ENCODE results near the gene CASZ1.

CASZ1 gene

GRCh38 chr1:10690484-10690883 is 106.0 kb downstream of the CASZ1 start:
- no peaks in the 10 kb centered on the region for H3K4me1 ChIP-seq (ENCODE audit: control insufficient read depth, insufficient read depth, low read length)
- H3K4me3 ChIP-seq (ENCODE audit: low read depth, low read length) = no peak overlapping the region
- H3K9ac ChIP-seq (ENCODE audit: low read depth, low read length) = no peak overlapping the region
- no peaks in the 10 kb centered on the region for H3K36me3 ChIP-seq (ENCODE audit: control insufficient read depth, insufficient read depth, low read length)
- no peaks in the 10 kb centered on the region for H3K9me3 ChIP-seq (ENCODE audit: control insufficient read depth, insufficient read depth, low read length)
- H3K27me3 ChIP-seq (ENCODE audit: control insufficient read depth, insufficient read depth, low read length) = peaks cover 2% of the 10 kb centered on the region

GRCh38 chr1:10688409-10688786 is 108.0 kb downstream of the CASZ1 start:
- peaks cover 2% of the 10 kb centered on the region for H3K27me3 ChIP-seq (ENCODE audit: control insufficient read depth, insufficient read depth, low read length)
- H3K4me1 ChIP-seq (ENCODE audit: control insufficient read depth, insufficient read depth, low read length) = no peaks in the 10 kb centered on the region
- H3K36me3 ChIP-seq (ENCODE audit: control insufficient read depth, insufficient read depth, low read length) = no peaks in the 10 kb centered on the region
- H3K9me3 ChIP-seq (ENCODE audit: control insufficient read depth, insufficient read depth, low read length) = no peaks in the 10 kb centered on the region
- no peak overlapping the region for H3K9ac ChIP-seq (ENCODE audit: low read depth, low read length)
- no peak overlapping the region for H3K4me3 ChIP-seq (ENCODE audit: low read depth, low read length)

GRCh38 chr1:10687782-10688408 is 108.6 kb downstream of the CASZ1 start:
- Histone ChIP-seq H3K4me3 (ENCODE audit: low read depth, low read length) (no peak overlapping the region), H3K9me3 (ENCODE audit: control insufficient read depth, insufficient read depth, low read length) (no peaks in the 10 kb centered on the region), H3K27me3 (ENCODE audit: control insufficient read depth, insufficient read depth, low read length) (no peaks in the 10 kb centered on the region), H3K4me1 (ENCODE audit: control insufficient read depth, insufficient read depth, low read length) (peaks cover 2% of the 10 kb centered on the region), H3K36me3 (ENCODE audit: control insufficient read depth, insufficient read depth, low read length) (no peaks in the 10 kb centered on the region), H3K9ac (ENCODE audit: low read depth, low read length) (no peak overlapping the region)

- no peak overlapping the region for H3K4me3 ChIP-seq (ENCODE audit: low read depth, low read length)
- peaks cover 2% of the 10 kb centered on the region for H3K4me1 ChIP-seq (ENCODE audit: control insufficient read depth, insufficient read depth, low read length)
- H3K9me3 ChIP-seq (ENCODE audit: control insufficient read depth, insufficient read depth, low read length) = no peaks in the 10 kb centered on the region
- H3K27me3 ChIP-seq (ENCODE audit: control insufficient read depth, insufficient read depth, low read length) = no peaks in the 10 kb centered on the region
- H3K9ac ChIP-seq (ENCODE audit: low read depth, low read length) = no peak overlapping the region
- no peaks in the 10 kb centered on the region for H3K36me3 ChIP-seq (ENCODE audit: control insufficient read depth, insufficient read depth, low read length)
Measured at GRCh38 chr1:10687251-10687651, 109.2 kb downstream of the CASZ1 start.

- no peak overlapping the region for H3K9ac ChIP-seq (ENCODE audit: low read depth, low read length)
- no peaks in the 10 kb centered on the region for H3K9me3 ChIP-seq (ENCODE audit: control insufficient read depth, insufficient read depth, low read length)
- H3K4me3 ChIP-seq (ENCODE audit: low read depth, low read length) = no peak overlapping the region
- H3K4me1 ChIP-seq (ENCODE audit: control insufficient read depth, insufficient read depth, low read length) = peaks cover 2% of the 10 kb centered on the region
- H3K27me3 ChIP-seq (ENCODE audit: control insufficient read depth, insufficient read depth, low read length) = no peaks in the 10 kb centered on the region
- no peaks in the 10 kb centered on the region for H3K36me3 ChIP-seq (ENCODE audit: control insufficient read depth, insufficient read depth, low read length)
Measured at GRCh38 chr1:10686404-10687040, 109.9 kb downstream of the CASZ1 start.

GRCh38 chr1:10685808-10686403 is 110.5 kb downstream of the CASZ1 start:
- H3K27me3 ChIP-seq (ENCODE audit: control insufficient read depth, insufficient read depth, low read length) = no peaks in the 10 kb centered on the region
- no peaks in the 10 kb centered on the region for H3K9me3 ChIP-seq (ENCODE audit: control insufficient read depth, insufficient read depth, low read length)
- no peak overlapping the region for H3K4me3 ChIP-seq (ENCODE audit: low read depth, low read length)
- no peaks in the 10 kb centered on the region for H3K36me3 ChIP-seq (ENCODE audit: control insufficient read depth, insufficient read depth, low read length)
- no peak overlapping the region for H3K9ac ChIP-seq (ENCODE audit: low read depth, low read length)
- peaks cover 2% of the 10 kb centered on the region for H3K4me1 ChIP-seq (ENCODE audit: control insufficient read depth, insufficient read depth, low read length)

GRCh38 chr1:10685196-10685807 is 111.1 kb downstream of the CASZ1 start:
- Histone ChIP-seq H3K4me1 (ENCODE audit: control insufficient read depth, insufficient read depth, low read length) (peaks cover 2% of the 10 kb centered on the region), H3K4me3 (ENCODE audit: low read depth, low read length) (no peak overlapping the region), H3K36me3 (ENCODE audit: control insufficient read depth, insufficient read depth, low read length) (no peaks in the 10 kb centered on the region), H3K9ac (ENCODE audit: low read depth, low read length) (no peak overlapping the region), H3K27me3 (ENCODE audit: control insufficient read depth, insufficient read depth, low read length) (no peaks in the 10 kb centered on the region), H3K9me3 (ENCODE audit: control insufficient read depth, insufficient read depth, low read length) (no peaks in the 10 kb centered on the region)

GRCh38 chr1:10684221-10684620 is 112.2 kb downstream of the CASZ1 start:
- H3K27me3 ChIP-seq (ENCODE audit: control insufficient read depth, insufficient read depth, low read length) = no peaks in the 10 kb centered on the region
- H3K9ac ChIP-seq (ENCODE audit: low read depth, low read length) = no peak overlapping the region
- peaks cover 2% of the 10 kb centered on the region for H3K4me1 ChIP-seq (ENCODE audit: control insufficient read depth, insufficient read depth, low read length)
- H3K4me3 ChIP-seq (ENCODE audit: low read depth, low read length) = no peak overlapping the region
- no peaks in the 10 kb centered on the region for H3K36me3 ChIP-seq (ENCODE audit: control insufficient read depth, insufficient read depth, low read length)
- no peaks in the 10 kb centered on the region for H3K9me3 ChIP-seq (ENCODE audit: control insufficient read depth, insufficient read depth, low read length)

- Histone ChIP-seq H3K4me1 (ENCODE audit: control insufficient read depth, insufficient read depth, low read length) (peaks cover 2% of the 10 kb centered on the region), H3K36me3 (ENCODE audit: control insufficient read depth, insufficient read depth, low read length) (no peaks in the 10 kb centered on the region), H3K9ac (ENCODE audit: low read depth, low read length) (no peak overlapping the region), H3K27me3 (ENCODE audit: control insufficient read depth, insufficient read depth, low read length) (no peaks in the 10 kb centered on the region), H3K9me3 (ENCODE audit: control insufficient read depth, insufficient read depth, low read length) (no peaks in the 10 kb centered on the region), H3K4me3 (ENCODE audit: low read depth, low read length) (no peak overlapping the region)
Measured at GRCh38 chr1:10682449-10683309, 113.8 kb downstream of the CASZ1 start.

GRCh38 chr1:10682108-10682445 is 114.4 kb downstream of the CASZ1 start:
- H3K27me3 ChIP-seq (ENCODE audit: control insufficient read depth, insufficient read depth, low read length) = no peaks in the 10 kb centered on the region
- H3K9me3 ChIP-seq (ENCODE audit: control insufficient read depth, insufficient read depth, low read length) = no peaks in the 10 kb centered on the region
- no peak overlapping the region for H3K4me3 ChIP-seq (ENCODE audit: low read depth, low read length)
- no peak overlapping the region for H3K9ac ChIP-seq (ENCODE audit: low read depth, low read length)
- no peaks in the 10 kb centered on the region for H3K36me3 ChIP-seq (ENCODE audit: control insufficient read depth, insufficient read depth, low read length)
- H3K4me1 ChIP-seq (ENCODE audit: control insufficient read depth, insufficient read depth, low read length) = peaks cover 6% of the 10 kb centered on the region

GRCh38 chr1:10681296-10682107 is 114.9 kb downstream of the CASZ1 start:
- Histone ChIP-seq H3K27me3 (ENCODE audit: control insufficient read depth, insufficient read depth, low read length) (no peaks in the 10 kb centered on the region), H3K4me1 (ENCODE audit: control insufficient read depth, insufficient read depth, low read length) (peaks cover 6% of the 10 kb centered on the region), H3K4me3 (ENCODE audit: low read depth, low read length) (no peak overlapping the region), H3K36me3 (ENCODE audit: control insufficient read depth, insufficient read depth, low read length) (no peaks in the 10 kb centered on the region), H3K9ac (ENCODE audit: low read depth, low read length) (no peak overlapping the region), H3K9me3 (ENCODE audit: control insufficient read depth, insufficient read depth, low read length) (no peaks in the 10 kb centered on the region)

Measured in iPS-15b (cell line).